Omental fat pad (tissue), 4 donors: ENCODE data around the gene DNMBP. TPM values are rescaled to one million over a fixed set of nuclear protein-coding genes. Genes with fewer than 3 reads are reported as not detected.
A peak's percentile ranks its signal among the peaks of the same experiment; 100 is the strongest.

ENCODE experiments used
- ATAC-seq: fragments of 150-250 bp; one replicate; pipeline ENCODE4 v1.9.1; 2016; ENCODE audit warnings: mild to moderate bottlenecking, moderate library complexity; ENCODE audit not compliant: low FRiP score
- DNase-seq: peaks from one replicate; pipeline ENCODE4 v3.0.0-alpha.2; 2019; ENCODE audit warnings: low spot score
- CTCF ChIP-seq, 3 donors: fragments of 450-650 bp; IDR thresholded peaks; one replicate each; pipeline ENCODE4 v1.5.1; 2016 to 2017; ENCODE audit warnings: antibody characterized with exemption in 3 of 3, mild to moderate bottlenecking in 3 of 3, moderate library complexity in 2 of 3
- total RNA-seq, 4 donors: library from RNA; depleted of rRNA; stranded (reverse); fragments of >200 nt; gene quantifications; one replicate each; pipeline ENCODE4 v1.1.0, GENCODE V29; 2016

The DNMBP gene
- total RNA-seq, 4 donors from 2014 or later, result 17.5 to 41.3 (median 29.6) TPM

DNA sequence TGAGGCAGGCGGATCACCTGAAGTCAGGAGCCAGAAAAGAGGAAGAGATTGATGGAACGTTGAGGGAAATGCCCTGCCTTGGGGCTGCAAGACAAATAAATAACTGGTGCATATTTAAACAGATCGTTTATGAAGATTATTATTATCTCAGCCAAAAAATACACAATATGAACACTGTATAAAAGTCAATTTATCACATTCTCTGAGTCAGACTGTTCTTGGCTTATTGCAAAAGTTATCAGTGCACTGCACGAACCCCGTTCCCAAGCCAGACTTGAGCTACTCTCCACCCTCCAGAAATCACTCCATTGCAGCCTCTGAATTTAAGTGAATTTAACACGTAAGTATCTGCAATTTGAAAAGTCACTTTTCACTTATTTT, 1.6 kb downstream of the DNMBP start:
- TF ChIP-seq CTCF (IDR thresholded peaks at IDR 0.05), result no peak
- DNase-seq (no peak), ATAC-seq (no peak)

DNA sequence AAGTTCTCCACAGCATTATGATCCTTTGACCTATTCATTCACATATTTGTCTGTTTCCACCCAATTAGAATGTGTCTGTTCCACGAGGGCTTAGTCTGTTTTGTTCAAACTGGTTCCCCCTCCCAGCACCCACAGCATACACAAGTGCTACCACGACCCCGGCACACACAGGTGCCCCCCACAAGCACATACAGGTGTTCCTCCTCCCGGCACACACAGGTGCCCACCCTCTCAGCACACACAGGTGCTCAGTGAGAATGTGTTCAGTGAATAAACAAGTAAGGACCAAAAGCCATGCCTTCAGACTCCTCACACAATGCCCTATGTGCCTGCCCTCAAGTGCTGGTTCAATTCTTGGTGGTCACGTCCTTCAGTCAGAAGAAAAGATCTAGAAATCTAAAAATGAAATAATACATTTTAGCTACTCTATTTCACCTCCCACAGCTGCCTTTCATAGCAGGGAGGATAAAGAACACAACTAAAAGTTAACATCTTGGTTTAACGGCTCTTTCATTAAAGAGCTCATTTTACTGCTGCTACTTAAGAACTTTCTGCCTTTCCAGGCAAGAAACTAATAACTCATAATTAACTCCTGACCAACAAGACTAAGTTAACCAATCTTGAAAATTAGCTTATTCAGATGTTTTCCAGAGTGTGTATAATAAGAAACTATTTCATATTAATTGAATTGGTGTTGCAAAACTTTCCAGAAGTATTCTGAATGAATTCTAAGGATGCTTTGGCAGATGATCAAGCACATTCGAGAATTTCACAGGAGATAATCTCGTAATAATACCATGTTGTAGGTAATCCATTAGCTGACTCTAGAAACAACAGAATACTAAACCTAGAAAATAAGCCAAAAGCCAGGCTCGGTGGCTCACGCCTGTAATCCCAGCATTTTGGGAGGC, 2.3 kb downstream of the DNMBP start:
- no peak for DNase-seq
- no peak for ATAC-seq
- TF ChIP-seq CTCF (IDR thresholded peaks at IDR 0.05), result no peak

DNA sequence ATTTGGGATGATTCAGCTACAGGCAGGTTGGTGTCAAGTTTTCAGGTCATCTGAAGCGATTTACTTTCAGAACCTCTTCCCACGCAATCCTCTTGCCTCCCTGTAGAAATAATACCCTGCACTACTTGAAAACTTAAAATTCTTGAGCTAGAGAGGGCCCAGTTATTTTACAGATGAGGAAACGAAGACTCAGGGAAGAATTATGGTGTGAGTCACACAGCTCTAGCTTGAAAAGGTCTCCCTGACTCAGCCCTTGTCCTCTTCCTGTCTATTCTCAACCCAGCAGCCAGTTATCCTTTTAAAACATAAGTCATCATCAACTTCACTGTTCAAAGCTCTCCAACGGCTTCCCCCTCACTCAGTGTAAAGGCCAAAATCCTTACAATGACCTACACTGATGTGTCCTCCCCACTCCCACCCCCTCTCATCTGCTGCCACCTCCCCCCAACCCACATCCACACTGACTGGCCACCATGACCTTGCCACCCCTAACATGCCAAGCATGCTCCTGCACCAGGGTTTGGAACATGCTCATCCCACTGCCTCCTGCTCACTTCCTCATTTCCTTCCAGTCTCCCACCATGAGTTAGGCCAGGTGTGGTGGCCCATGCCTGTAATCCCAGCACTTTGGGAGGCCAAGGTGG, 3.4 kb downstream of the DNMBP start:
- no peak for DNase-seq
- no peak for TF ChIP-seq CTCF (IDR thresholded peaks at IDR 0.05)
- ATAC-seq, result peak; percentile 81

DNA sequence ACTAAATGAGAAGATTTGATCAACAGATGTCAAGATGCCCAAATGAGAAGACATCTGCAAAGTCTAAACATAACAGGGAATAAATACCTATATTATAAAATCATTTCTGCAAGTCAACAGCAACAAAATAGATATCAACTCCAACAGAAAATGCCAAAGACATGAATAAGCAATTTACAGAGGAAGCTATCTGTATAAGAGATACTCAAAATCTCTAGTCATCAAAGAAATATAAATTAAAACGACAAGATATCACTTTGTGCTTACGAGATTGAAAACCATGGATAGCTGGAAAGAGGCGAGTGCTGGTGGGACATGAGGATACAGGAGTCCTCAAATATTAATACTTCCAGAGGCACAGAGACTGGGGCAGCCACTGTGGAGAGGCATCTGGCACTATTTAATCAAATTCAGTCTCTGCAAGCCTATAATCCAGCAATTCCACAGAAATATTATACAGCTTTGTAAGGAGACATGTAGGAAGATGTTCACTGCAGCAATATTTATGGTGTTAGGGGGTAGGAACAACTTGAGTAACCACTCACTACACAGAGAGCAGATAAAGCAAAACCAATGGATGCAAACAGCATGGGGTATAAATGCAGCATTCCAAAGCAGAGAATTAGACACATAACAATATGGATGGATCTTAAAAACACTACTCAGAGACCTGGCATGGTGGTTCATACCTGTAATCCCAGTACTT, 4.8 kb downstream of the DNMBP start:
- no peak for TF ChIP-seq CTCF (IDR thresholded peaks at IDR 0.05)
- ATAC-seq (no peak), DNase-seq (no peak)

GRCh38 chr10:100000109-100000644, 9.6 kb downstream of the DNMBP start:
- DNase-seq, result no peak
- peak; percentile 52 for ATAC-seq
- no peak for TF ChIP-seq CTCF (IDR thresholded peaks at IDR 0.05)

- ATAC-seq, result no peak
- TF ChIP-seq CTCF (IDR thresholded peaks at IDR 0.05), result no peak
- no peak for DNase-seq
These were observed 10.2 kb downstream of the DNMBP start for GRCh38 chr10:99999319-100000108.
